PC-9 (cell line): Measurements from ENCODE around the gene EPC2. TPM values are rescaled to one million over a fixed set of nuclear protein-coding genes. Genes with fewer than 3 reads are reported as not detected.
A peak's percentile ranks its signal among the peaks of the same experiment; 100 is the strongest.

Source experiments
- BruUV-seq: library from RNA; stranded (reverse); fragments of 400-500 nt; replicated peaks from 2 replicates; lab custom pipeline; 2021; lab: Mats Ljungman, UMichigan
- CTCF ChIA-PET: fragments of 300-600 bp; sonication (Branson Sonifier 250); formaldehyde crosslinking; loops from one replicate; lab custom pipeline; 2022; ENCODE audit warnings: antibody characterized with exemption; lab: Charles Lee
- POLR2A ChIA-PET: fragments of 300-600 bp; sonication (Branson Sonifier 250); formaldehyde crosslinking; loops from one replicate; lab custom pipeline; 2022; ENCODE audit warnings: antibody characterized with exemption; ENCODE audit not compliant: unreplicated experiment; lab: Charles Lee
- DNase-seq, 2 experiments: peaks; one replicate each; pipeline versions ENCODE4 v3.0.0 to v3.0.0-alpha.2; 2015 to 2022; ENCODE audit warnings: mixed read lengths in 1 of 2
- H2AFZ ChIP-seq: fragments of 200-600 bp; sonication (generic); 2 replicates; pipeline ENCODE4 v1.8.1; 2017; ENCODE audit warnings: antibody characterized with exemption
- H3F3A ChIP-seq: fragments of 200-600 bp; sonication (generic); 2 replicates; pipeline ENCODE4 v1.8.1; 2017; ENCODE audit warnings: antibody characterized with exemption, mild to moderate bottlenecking, low read depth; ENCODE audit not compliant: insufficient read depth
- H3K27ac ChIP-seq: fragments of 200-600 bp; sonication (generic); 2 replicates; pipeline ENCODE4 v1.6.1; 2016; ENCODE audit warnings: mixed run types
- H3K27me3 ChIP-seq: fragments of 200-600 bp; sonication (generic); 2 replicates; pipeline ENCODE4 v1.6.1; 2016; ENCODE audit warnings: low read depth, mixed run types; ENCODE audit not compliant: insufficient read depth
- H3K36me3 ChIP-seq: fragments of 200-600 bp; sonication (generic); 2 replicates; pipeline ENCODE4 v1.6.1; 2016; ENCODE audit warnings: low read depth, mixed run types
- H3K4me1 ChIP-seq: fragments of 200-600 bp; sonication (generic); replicated peaks from 2 replicates; pipeline ENCODE4 v1.6.1; 2016; ENCODE audit warnings: mixed run types; ENCODE audit not compliant: insufficient read depth
- H3K4me2 ChIP-seq: fragments of 200-600 bp; sonication (generic); 2 replicates; pipeline ENCODE4 v1.6.1; 2017; ENCODE audit warnings: mixed run types
- H3K4me3 ChIP-seq: fragments of 200-600 bp; sonication (generic); 2 replicates; pipeline ENCODE4 v1.6.1; 2016; ENCODE audit warnings: mixed run types
- H3K79me2 ChIP-seq: fragments of 200-600 bp; sonication (generic); 2 replicates; pipeline ENCODE4 v1.6.1; 2017; ENCODE audit warnings: low read depth, mixed run types
- H3K9me2 ChIP-seq: fragments of 200-600 bp; sonication (generic); 2 replicates; pipeline ENCODE4 v1.8.1; 2017; ENCODE audit warnings: mild to moderate bottlenecking; ENCODE audit not compliant: insufficient read depth
- H3K9me3 ChIP-seq: fragments of 200-600 bp; sonication (generic); 2 replicates; pipeline ENCODE4 v1.8.1; 2016; ENCODE audit warnings: low read depth; ENCODE audit not compliant: insufficient read depth
- H4K20me1 ChIP-seq: fragments of 200-600 bp; sonication (generic); 2 replicates; pipeline ENCODE4 v1.8.1; 2017; ENCODE audit not compliant: insufficient read depth
- EZH2 ChIP-seq: fragments of 200-600 bp; sonication (generic); IDR thresholded peaks from 2 replicates; pipeline ENCODE4 v1.8.0; 2017; ENCODE audit warnings: antibody characterized with exemption, low read depth
- intact Hi-C: fragments of 100-400 bp; cut with micrococcal nuclease; formaldehyde crosslinking; loops from one replicate; pipeline ENCODE4 v1.10.0; 2022; ENCODE audit not compliant: unreplicated experiment
- total RNA-seq: library from RNA; stranded (reverse); gene quantifications from 2 replicates; pipeline ENCODE4 v1.2.3, GENCODE V29; 2021
- TF ChIP-seq, protein P1 (sequence below): fragments of 200-600 bp; sonication (generic); conservative IDR thresholded peaks from 2 replicates; pipeline ENCODE4 v1.6.1; 2017; ENCODE audit warnings: mixed run types, antibody characterized with exemption, mild to moderate bottlenecking, moderate library complexity

The EPC2 gene
- total RNA-seq, 1 experiment from 2014 or later, result 29.8 TPM

DNA sequence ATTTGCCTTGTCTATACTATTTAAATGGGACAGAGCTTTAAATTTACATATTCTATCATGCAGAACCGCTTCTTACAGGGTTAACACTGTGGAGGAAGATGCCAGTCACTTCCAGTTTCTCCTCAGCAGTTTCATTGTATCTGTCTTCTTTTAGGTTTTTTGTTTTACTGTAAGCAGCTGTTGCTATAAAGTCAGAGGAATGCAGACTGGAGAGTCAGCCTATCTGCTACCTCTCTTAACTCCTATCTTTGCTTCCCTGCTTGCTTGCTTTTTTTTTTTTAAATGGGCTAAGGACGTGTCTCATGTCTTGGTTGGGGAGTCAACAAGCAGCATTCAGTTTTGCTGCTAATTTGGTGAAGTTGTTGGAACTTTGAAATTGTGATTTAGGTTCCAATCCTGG lies 8.9 kb downstream of the EPC2 start:
- H3K4me1 ChIP-seq, result 0 out of 2 replicates have a peak, but pooled peaks cover 5% of the 10 kb centered on the region
- BruUV-seq, result no TSS peak
- no peaks in the 10 kb centered on the region for H3F3A ChIP-seq
- H3K36me3 ChIP-seq, result no peaks in the 10 kb centered on the region
- no peaks in the 10 kb centered on the region for H3K27me3 ChIP-seq
- intact Hi-C loops, result no loop called here
- POLR2A ChIA-PET, result no interaction called here
- CTCF ChIA-PET, result no interaction called here
- TF ChIP-seq, protein P1, sequence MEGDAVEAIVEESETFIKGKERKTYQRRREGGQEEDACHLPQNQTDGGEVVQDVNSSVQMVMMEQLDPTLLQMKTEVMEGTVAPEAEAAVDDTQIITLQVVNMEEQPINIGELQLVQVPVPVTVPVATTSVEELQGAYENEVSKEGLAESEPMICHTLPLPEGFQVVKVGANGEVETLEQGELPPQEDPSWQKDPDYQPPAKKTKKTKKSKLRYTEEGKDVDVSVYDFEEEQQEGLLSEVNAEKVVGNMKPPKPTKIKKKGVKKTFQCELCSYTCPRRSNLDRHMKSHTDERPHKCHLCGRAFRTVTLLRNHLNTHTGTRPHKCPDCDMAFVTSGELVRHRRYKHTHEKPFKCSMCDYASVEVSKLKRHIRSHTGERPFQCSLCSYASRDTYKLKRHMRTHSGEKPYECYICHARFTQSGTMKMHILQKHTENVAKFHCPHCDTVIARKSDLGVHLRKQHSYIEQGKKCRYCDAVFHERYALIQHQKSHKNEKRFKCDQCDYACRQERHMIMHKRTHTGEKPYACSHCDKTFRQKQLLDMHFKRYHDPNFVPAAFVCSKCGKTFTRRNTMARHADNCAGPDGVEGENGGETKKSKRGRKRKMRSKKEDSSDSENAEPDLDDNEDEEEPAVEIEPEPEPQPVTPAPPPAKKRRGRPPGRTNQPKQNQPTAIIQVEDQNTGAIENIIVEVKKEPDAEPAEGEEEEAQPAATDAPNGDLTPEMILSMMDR, result no peak
- TF ChIP-seq EZH2, result no peak
- H3K9me2 ChIP-seq, result no peaks in the 10 kb centered on the region
- no peak overlapping the region for H3K4me3 ChIP-seq
- no peak overlapping the region for H3K4me2 ChIP-seq
- no peaks in the 10 kb centered on the region for H3K9me3 ChIP-seq
- no peak for DNase-seq
- peaks cover 81% of the 10 kb centered on the region for H4K20me1 ChIP-seq
- H3K79me2 ChIP-seq, result peaks cover 100% of the 10 kb centered on the region
- no peak overlapping the region for H2AFZ ChIP-seq
- no peak overlapping the region for H3K27ac ChIP-seq

DNA sequence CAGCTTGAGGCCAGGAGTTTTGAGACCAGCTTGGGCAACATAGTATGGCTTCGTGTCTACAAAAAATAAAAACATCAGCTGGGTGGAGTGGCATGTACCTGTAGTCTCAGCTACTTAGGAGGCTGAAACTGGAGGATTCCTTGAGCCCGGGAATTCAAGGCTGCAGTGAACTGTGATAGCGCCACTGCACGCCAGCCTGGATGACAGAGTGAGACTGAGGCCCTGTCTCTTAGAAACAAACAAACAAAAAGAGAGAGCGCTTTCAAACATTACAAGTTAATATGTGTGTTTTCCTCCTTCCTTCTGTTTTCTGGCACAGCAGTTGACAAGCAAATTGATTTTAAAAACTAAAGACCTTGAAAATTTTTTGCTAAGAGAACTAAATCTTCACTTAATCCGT lies 9.9 kb downstream of the EPC2 start:
- H3K79me2 ChIP-seq, result peaks cover 100% of the 10 kb centered on the region
- TF ChIP-seq, protein P1, result no peak
- no peak for TF ChIP-seq EZH2
- H3K27me3 ChIP-seq, result no peaks in the 10 kb centered on the region
- H3K9me2 ChIP-seq, result no peaks in the 10 kb centered on the region
- ChIA-PET CTCF (no interaction called here), POLR2A (no interaction called here)
- peaks cover 15% of the 10 kb centered on the region for H3K4me1 ChIP-seq
- H3K36me3 ChIP-seq, result no peaks in the 10 kb centered on the region
- peaks cover 73% of the 10 kb centered on the region for H4K20me1 ChIP-seq
- H3K9me3 ChIP-seq, result no peaks in the 10 kb centered on the region
- H3K4me2 ChIP-seq, result no peak overlapping the region
- H3K4me3 ChIP-seq, result no peak overlapping the region
- no peak overlapping the region for H2AFZ ChIP-seq
- intact Hi-C loops, result no loop called here
- no peaks in the 10 kb centered on the region for H3F3A ChIP-seq
- no peak overlapping the region for H3K27ac ChIP-seq
- no peak for DNase-seq
- BruUV-seq, result TSS peak; percentile 7

DNA sequence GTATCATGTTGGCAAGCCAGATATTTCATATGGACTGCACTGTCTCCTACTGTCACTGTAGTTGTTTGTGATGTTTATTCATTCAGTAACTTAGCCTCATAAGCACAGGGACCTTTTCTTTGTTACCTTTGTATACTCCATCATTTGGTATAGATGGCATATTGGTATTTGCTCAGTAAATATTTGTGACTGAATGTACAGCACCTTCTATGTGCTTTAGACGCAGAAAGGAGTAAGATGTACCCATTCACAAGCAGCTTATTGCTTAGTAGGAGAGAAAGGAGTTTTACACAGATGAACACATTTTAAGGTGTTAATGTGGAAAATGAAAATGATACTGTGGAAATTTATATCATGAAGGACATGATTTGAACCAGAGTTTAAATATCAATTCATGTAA lies 12.0 kb downstream of the EPC2 start:
- peaks cover 59% of the 10 kb centered on the region for H4K20me1 ChIP-seq
- no peaks in the 10 kb centered on the region for H3K9me3 ChIP-seq
- no TSS peak for BruUV-seq
- H2AFZ ChIP-seq, result no peak overlapping the region
- no peaks in the 10 kb centered on the region for H3K9me2 ChIP-seq
- TF ChIP-seq, protein P1, result no peak
- TF ChIP-seq EZH2, result no peak
- H3K36me3 ChIP-seq, result no peaks in the 10 kb centered on the region
- no peak overlapping the region for H3K4me3 ChIP-seq
- ChIA-PET POLR2A (no interaction called here), CTCF (interaction anchor here (0.6 kb wide), 1 partner anchor 62 kb away, joined by 6 read pairs; no protein-coding TSS in a partner anchor)
- DNase-seq, result no peak
- no peak overlapping the region for H3K4me2 ChIP-seq
- peaks cover 99% of the 10 kb centered on the region for H3K79me2 ChIP-seq
- intact Hi-C loops, result no loop called here
- no peak overlapping the region for H3K27ac ChIP-seq
- H3K27me3 ChIP-seq, result no peaks in the 10 kb centered on the region
- H3K4me1 ChIP-seq, result peaks cover 19% of the 10 kb centered on the region
- H3F3A ChIP-seq, result no peaks in the 10 kb centered on the region
